ENCODE results near the gene DNAJC1. TPM values are rescaled to one million over a fixed set of nuclear protein-coding genes. Genes with fewer than 3 reads are reported as not detected.
"Not testable (repeated sequence)": the region's sequence is repeated elsewhere in the genome, so short reads cannot be mapped to it uniquely, and the experiment has no call there.

The DNAJC1 gene
- total and polyA plus RNA-seq, 10 of the 15 experiments (the other 5 are each of a cell fraction or from before 2014, with no cell fraction given) = 2.5 to 39.3 (median 20.4) TPM

DNA sequence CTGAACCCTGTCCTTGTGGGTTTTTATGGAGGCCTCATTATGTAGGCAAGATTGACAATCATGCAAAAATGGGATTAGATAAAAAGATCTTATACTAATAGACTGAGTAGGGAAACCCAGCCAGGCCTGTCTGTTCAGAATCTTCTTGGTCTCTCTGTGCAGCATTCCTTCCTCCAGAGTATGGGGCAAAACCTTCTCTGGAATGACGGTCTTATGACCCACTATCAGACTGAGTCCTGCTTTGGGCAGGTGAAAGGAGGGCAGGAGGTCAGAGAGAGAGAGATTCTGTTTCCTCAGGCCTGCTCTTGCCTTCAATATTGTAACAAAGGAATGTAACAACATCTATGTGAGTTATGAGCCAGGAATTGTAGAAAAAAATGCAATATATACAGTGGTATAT, 182.6 kb downstream of the DNAJC1 start:
- no peaks in the 10 kb centered on the region for H3K4me1 ChIP-seq (ENCODE audit: control insufficient read depth, insufficient read depth, low read length)
- ChIA-PET SMC1A (ENCODE audit: uncharacterized antibody, unreplicated experiment) (no interaction called here), POLR2A (no interaction called here), RAD21 (ENCODE audit: unreplicated experiment) (no interaction called here), CTCF (no interaction called here)
- BruUV-seq (replicated peaks) = no TSS peak
- no peaks in the 10 kb centered on the region for H3K36me3 ChIP-seq (ENCODE audit: control insufficient read depth in 2 of 2, insufficient read depth in 2 of 2, low read length in 1 of 2)
- no peak for ATAC-seq
- in situ Hi-C loops (cut with MboI) = no loop called here
- H3K79me2 ChIP-seq (ENCODE audit: control insufficient read depth, insufficient read depth, low read length) = no peaks in the 10 kb centered on the region
- H3K27ac ChIP-seq (ENCODE audit: control insufficient read depth, insufficient read depth) = no peak overlapping the region
- H4K20me1 ChIP-seq (ENCODE audit: control insufficient read depth, insufficient read depth) = no peaks in the 10 kb centered on the region
- no peak overlapping the region for H2AFZ ChIP-seq (ENCODE audit: control insufficient read depth, low read depth, low read length)
- TF ChIP-seq RB1 (IDR thresholded peaks at IDR 0.05; ENCODE audit: borderline replicate concordance) (no peak), YBX1 (IDR thresholded peaks at IDR 0.05) (no peak), TBL1XR1 (IDR thresholded peaks at IDR 0.05; ENCODE audit: low read depth, low read length) (no peak), ETV6 (conservative IDR thresholded peaks at IDR 0.05 in 1 of 2, IDR thresholded peaks at IDR 0.05 in 1 of 2; ENCODE audit: borderline replicate concordance in 1 of 2, low read depth in 1 of 2) (no peak), POLR2AphosphoS5 (IDR thresholded peaks at IDR 0.05; ENCODE audit: low read length) (no peak), FOS (IDR thresholded peaks at IDR 0.05; ENCODE audit: borderline replicate concordance, extremely low read depth, insufficient read length) (no peak), PAX8 (IDR thresholded peaks at IDR 0.05) (no peak), ESRRA (IDR thresholded peaks at IDR 0.05; ENCODE audit: low read length) (no peak), JUNB (IDR thresholded peaks at IDR 0.05) (no peak), CREB1 (IDR thresholded peaks at IDR 0.05; ENCODE audit: low read depth) (no peak), MYC (IDR thresholded peaks at IDR 0.05; ENCODE audit: insufficient read depth, insufficient read length, insufficient replicate concordance, low read length, severe bottlenecking) (no peak), ATF7 (IDR thresholded peaks at IDR 0.05; ENCODE audit: low read depth) (no peak)
- TF ChIP-seq, protein P1, sequence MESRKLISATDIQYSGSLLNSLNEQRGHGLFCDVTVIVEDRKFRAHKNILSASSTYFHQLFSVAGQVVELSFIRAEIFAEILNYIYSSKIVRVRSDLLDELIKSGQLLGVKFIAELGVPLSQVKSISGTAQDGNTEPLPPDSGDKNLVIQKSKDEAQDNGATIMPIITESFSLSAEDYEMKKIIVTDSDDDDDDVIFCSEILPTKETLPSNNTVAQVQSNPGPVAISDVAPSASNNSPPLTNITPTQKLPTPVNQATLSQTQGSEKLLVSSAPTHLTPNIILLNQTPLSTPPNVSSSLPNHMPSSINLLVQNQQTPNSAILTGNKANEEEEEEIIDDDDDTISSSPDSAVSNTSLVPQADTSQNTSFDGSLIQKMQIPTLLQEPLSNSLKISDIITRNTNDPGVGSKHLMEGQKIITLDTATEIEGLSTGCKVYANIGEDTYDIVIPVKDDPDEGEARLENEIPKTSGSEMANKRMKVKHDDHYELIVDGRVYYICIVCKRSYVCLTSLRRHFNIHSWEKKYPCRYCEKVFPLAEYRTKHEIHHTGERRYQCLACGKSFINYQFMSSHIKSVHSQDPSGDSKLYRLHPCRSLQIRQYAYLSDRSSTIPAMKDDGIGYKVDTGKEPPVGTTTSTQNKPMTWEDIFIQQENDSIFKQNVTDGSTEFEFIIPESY (IDR thresholded peaks at IDR 0.05) = no peak
- no peak for DNase-seq (ENCODE audit: low read depth, low spot score)
- no peaks in the 10 kb centered on the region for H3K27me3 ChIP-seq (replicated peaks in 1 of 2; ENCODE audit: control insufficient read depth in 2 of 2, insufficient read depth in 2 of 2, low read length in 1 of 2)
- intact Hi-C loops (cut with micrococcal nuclease; ENCODE audit: unreplicated experiment) = no loop called here
- no peak for FAIRE-seq
- H3K4me2 ChIP-seq (ENCODE audit: control insufficient read depth, insufficient read depth) = no peak overlapping the region
- H3K9ac ChIP-seq (ENCODE audit: control insufficient read depth, insufficient read depth, low read length) = no peak overlapping the region
- no peak overlapping the region for H3K4me3 ChIP-seq
- peaks cover 4% of the 10 kb centered on the region for H3K9me3 ChIP-seq (replicated peaks; ENCODE audit: control insufficient read depth, insufficient read depth, low read length)
- WGBS (ENCODE audit: insufficient coverage, insufficient replicate concordance, low lambda C conversion rate, missing lambda C conversion rate) = 100% methylated on average over 1 of the region's 1 CpG

DNA sequence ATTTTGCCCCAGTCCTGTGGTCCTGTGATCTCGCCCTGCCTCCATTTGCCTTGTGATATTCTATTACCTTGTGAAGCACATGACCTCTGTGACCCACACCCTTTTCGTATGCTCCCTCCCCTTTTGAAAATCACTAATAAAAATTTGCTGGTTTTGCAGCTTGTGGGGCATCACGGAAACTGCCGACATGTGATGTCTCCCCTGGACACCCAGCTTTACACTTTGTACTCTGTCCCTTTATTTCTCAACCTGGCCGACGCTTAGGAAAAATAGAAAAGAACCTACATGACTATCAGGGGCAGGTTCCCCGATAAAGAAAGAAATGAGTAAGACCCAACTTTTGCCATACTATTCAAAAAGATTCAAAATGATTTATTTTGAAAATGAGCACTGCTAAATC, 185.1 kb downstream of the DNAJC1 start:
- H3K4me3 ChIP-seq; H3K4me1 ChIP-seq (ENCODE audit: control insufficient read depth, insufficient read depth, low read length); H2AFZ ChIP-seq (ENCODE audit: control insufficient read depth, low read depth, low read length); RAD21 ChIA-PET (ENCODE audit: unreplicated experiment); H3K27ac ChIP-seq (ENCODE audit: control insufficient read depth, insufficient read depth); SMC1A ChIA-PET (ENCODE audit: uncharacterized antibody, unreplicated experiment); POLR2A ChIA-PET; H3K27me3 ChIP-seq (replicated peaks in 1 of 2; ENCODE audit: control insufficient read depth in 2 of 2, insufficient read depth in 2 of 2, low read length in 1 of 2); H3K9ac ChIP-seq (ENCODE audit: control insufficient read depth, insufficient read depth, low read length); H3K79me2 ChIP-seq (ENCODE audit: control insufficient read depth, insufficient read depth, low read length); in situ Hi-C loops (cut with MboI); BruUV-seq (replicated peaks); H4K20me1 ChIP-seq (ENCODE audit: control insufficient read depth, insufficient read depth); H3K9me3 ChIP-seq (replicated peaks; ENCODE audit: control insufficient read depth, insufficient read depth, low read length); CTCF ChIA-PET; DNase-seq (ENCODE audit: low read depth, low spot score); H3K4me2 ChIP-seq (ENCODE audit: control insufficient read depth, insufficient read depth); FAIRE-seq; ATAC-seq; intact Hi-C loops (cut with micrococcal nuclease; ENCODE audit: unreplicated experiment); H3K36me3 ChIP-seq (ENCODE audit: control insufficient read depth in 2 of 2, insufficient read depth in 2 of 2, low read length in 1 of 2): not testable (repeated sequence)
- 89% methylated on average over 7 of the region's 7 CpGs for WGBS (ENCODE audit: insufficient coverage, insufficient replicate concordance, low lambda C conversion rate, missing lambda C conversion rate)

Measured in GM12878 (cell line).